IPS-18c (cell line): Measurements from ENCODE around the gene GET4.
"Not testable (repeated sequence)": the region's sequence is repeated elsewhere in the genome, so short reads cannot be mapped to it uniquely, and the experiment has no call there.

ENCODE experiments used
- H3K4me3 ChIP-seq: 2 replicates; pipeline ENCODE4 v1.7.0; 2013; ENCODE audit warnings: low read depth, mild to moderate bottlenecking, low read length, moderate library complexity; ENCODE audit not compliant: insufficient read depth
- H3K9me3 ChIP-seq: one replicate; pipeline ENCODE4 v1.6.1; 2013; ENCODE audit warnings: mild to moderate bottlenecking, low read length, moderate library complexity; ENCODE audit not compliant: control insufficient read depth, insufficient read depth

The GET4 gene

GRCh38 chr7:901388-902154 is 25.2 kb downstream of the GET4 start:
- H3K9me3 ChIP-seq, result no peaks in the 10 kb centered on the region

GRCh38 chr7:902996-903395 is 26.6 kb downstream of the GET4 start:
- Histone ChIP-seq H3K9me3 (no peaks in the 10 kb centered on the region), H3K4me3 (no peak overlapping the region)

More at GRCh38 chr7:901388-902154, 25.2 kb downstream of the GET4 start:
- H3K4me3 ChIP-seq, result peak overlapping the region; percentile 24; the same call in 1 of the 2 replicates

- Histone ChIP-seq H3K9me3 (no peaks in the 10 kb centered on the region), H3K4me3 (no peak overlapping the region)
These were observed 27.8 kb downstream of the GET4 start for GRCh38 chr7:903921-904755.

DNA sequence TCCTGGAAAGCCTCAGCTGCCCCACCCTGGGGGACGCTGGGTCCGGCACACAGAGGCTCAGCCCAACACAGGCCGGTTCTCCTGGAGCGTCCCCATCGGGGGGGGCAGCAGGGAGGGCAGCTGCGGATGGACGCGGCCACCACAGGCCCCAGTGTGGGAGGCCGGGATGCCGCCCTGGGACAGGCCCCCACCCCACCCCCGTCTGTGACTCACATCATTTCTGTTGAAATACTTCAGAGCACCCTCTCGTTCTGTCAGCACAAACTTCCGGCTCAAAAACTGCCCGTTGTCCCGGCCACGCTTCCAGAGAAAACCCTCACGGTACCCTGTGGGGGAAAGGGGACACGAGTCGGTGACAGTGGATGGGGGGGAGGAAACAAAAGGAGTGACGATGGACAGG is 28.5 kb downstream of the GET4 start:
- H3K9me3 ChIP-seq, result no peaks in the 10 kb centered on the region
- no peak overlapping the region for H3K4me3 ChIP-seq

- Histone ChIP-seq H3K9me3 (no peaks in the 10 kb centered on the region), H3K4me3 (no peak overlapping the region)
These were observed 30.4 kb downstream of the GET4 start for GRCh38 chr7:906776-907157.

- Histone ChIP-seq H3K9me3 (no peaks in the 10 kb centered on the region), H3K4me3 (no peak overlapping the region)
These were observed 31.0 kb downstream of the GET4 start for GRCh38 chr7:907158-907980.

- Histone ChIP-seq H3K9me3 (no peaks in the 10 kb centered on the region), H3K4me3 (peak overlapping the region; percentile 41; the same call in 1 of the 2 replicates)
These were observed 31.8 kb downstream of the GET4 start for GRCh38 chr7:908159-908581.

DNA sequence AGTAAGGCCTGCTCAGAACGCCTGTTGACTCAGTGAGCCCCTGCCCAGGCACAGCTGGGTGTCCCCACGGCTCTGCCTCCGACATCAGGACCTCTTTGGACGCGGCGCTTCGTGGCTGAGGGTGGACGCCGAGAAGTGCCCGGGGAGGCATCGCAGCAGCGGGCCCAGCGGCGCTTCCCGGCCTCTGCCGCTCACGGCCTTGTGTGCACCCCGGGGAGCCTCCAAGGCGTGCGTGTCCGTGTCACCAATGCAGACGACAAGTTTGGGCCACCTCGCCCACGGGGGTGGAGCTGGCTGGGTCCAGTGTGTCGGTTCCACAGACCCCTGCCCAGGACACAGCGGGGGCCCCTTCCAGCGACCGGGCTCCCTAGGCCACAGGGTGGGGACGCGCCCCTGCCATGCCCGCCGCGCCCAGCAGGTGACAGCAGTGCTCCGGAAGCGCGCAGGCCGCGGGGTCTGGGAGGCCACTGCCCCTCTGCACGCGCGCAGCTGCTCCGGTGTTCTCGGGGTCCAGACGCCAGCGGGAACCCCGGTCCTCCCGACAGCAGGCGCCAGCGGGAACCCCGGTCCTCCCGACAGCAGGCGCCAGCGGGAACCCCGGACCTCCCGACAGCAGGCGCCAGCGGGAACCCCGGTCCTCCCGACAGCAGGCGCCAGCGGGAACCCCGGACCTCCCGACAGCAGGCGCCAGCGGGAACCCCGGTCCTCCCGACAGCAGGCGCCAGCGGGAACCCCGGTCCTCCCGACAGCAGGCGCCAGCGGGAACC is 32.4 kb downstream of the GET4 start:
- H3K4me3 ChIP-seq, result peak overlapping the region; percentile 41
- not testable (repeated sequence) for H3K9me3 ChIP-seq

GRCh38 chr7:909358-910329 is 33.3 kb downstream of the GET4 start:
- Histone ChIP-seq H3K9me3 (no peaks in the 10 kb centered on the region), H3K4me3 (peak overlapping the region; percentile 31)

DNA sequence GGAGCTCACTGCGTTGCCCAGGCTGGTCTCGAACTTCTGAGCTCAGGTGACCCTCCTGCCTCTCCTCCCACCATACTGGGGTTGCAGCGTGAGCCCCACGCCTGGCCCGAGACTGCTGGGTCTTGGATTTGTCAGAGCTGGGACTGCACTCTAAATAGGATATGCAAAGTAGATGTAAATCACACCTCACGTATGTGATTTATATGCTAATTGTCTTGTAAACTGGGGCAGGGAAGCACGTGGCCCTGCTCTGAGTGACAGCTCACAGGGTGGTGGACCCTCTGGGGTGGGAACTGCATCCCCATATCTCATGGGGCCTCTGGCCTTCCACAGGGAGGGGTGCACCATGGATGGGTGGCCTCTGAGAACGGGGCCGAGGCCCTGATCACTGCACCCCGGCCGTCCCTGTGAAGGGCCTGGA is 34.1 kb downstream of the GET4 start:
- no peak overlapping the region for H3K4me3 ChIP-seq

DNA sequence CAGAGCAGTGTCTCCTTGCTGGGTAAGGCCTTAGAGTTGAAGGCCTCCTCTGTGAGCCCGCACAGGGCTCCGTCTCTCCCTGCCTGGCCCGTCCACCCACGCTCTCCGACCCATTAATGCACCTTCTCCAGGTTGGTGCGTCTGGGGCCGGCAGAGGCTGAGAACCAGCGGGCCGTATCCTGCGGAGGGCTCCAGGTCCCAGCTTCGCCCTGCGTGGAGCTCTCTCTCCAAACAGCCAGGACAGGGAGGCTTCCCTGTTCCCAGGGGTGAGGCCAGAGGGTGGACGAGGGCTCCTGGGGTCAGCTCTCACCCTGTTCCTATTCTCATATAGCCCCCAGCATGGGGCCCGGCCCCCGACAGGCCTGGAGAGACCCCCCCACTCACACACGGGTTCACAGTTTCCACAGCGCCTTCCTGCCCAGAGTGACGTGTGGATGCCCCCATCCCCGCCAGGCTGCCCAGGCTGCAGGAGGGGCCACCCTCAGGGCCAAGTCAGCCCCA is 34.6 kb downstream of the GET4 start:
- Histone ChIP-seq H3K9me3 (no peaks in the 10 kb centered on the region), H3K4me3 (no peak overlapping the region)

More for the DNA sequence above, 34.1 kb downstream of the GET4 start:
- H3K9me3 ChIP-seq, result no peaks in the 10 kb centered on the region

GRCh38 chr7:911791-912480 is 35.6 kb downstream of the GET4 start:
- Histone ChIP-seq H3K9me3 (no peaks in the 10 kb centered on the region), H3K4me3 (no peak overlapping the region)

GRCh38 chr7:913736-914520 is 37.6 kb downstream of the GET4 start:
- H3K4me3 ChIP-seq, result no peak overlapping the region

DNA sequence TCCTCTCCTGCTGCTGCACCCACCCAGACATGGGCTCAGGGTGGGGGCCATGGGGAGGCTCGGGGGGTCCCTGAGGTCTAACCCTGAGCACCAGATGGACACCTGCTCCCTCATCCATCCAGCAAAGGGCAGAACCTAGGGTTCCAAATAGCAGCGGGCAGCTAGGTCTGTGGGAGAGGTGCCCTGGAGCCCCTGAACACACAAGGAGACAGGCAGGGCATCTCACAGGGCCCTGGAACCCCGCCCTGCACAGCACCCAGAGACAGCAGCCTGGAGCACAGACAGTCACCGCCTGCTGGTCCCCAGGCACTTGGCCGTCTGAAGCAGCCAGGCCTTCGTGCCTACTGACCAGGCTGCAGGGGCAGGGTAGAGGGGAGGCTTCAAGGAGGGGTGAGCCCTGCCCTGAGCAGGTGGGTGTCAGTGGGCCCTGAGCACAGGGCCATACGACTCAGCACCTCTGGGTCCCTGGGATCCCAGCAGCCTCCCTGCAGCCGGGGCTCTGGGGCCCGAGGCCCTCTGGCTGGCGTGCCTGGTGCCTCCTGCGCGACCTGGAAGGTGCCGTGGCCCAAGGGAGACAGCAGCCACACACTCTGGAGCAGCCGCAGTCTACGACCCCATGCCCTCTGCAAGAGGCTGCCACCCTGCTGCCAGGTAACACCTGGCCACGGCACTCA is 38.3 kb downstream of the GET4 start:
- no peaks in the 10 kb centered on the region for H3K9me3 ChIP-seq

More at GRCh38 chr7:913736-914520, 37.6 kb downstream of the GET4 start:
- H3K9me3 ChIP-seq, result no peaks in the 10 kb centered on the region

More for the DNA sequence above, 38.3 kb downstream of the GET4 start:
- H3K4me3 ChIP-seq, result no peak overlapping the region
